Activated CD4-positive, alpha-beta T cell treated with anti-CD3 and anti-CD28 coated beads, Interleukin-2, amount 50 U/mL, for 4 hours (primary cell): ENCODE results near the gene CEP128.

Experiments used
- DNase-seq, 2 experiments: peaks; one replicate each; pipeline ENCODE4 v3.0.0-alpha.2; 2020

The CEP128 gene

GRCh38 chr14:80455031-80455430, 486.5 kb downstream of the CEP128 start:
- DNase-seq: no peak

GRCh38 chr14:80448267-80448666, 493.3 kb downstream of the CEP128 start:
- no peak for DNase-seq

GRCh38 chr14:80447392-80447791, 494.1 kb downstream of the CEP128 start:
- DNase-seq: no peak
